PC-9 (cell line): ENCODE results near the gene MTREX. TPM values are rescaled to one million over a fixed set of nuclear protein-coding genes. Genes with fewer than 3 reads are reported as not detected.

Source experiments
- BruUV-seq: library from RNA; stranded (reverse); fragments of 400-500 nt; replicated peaks from 2 replicates; lab custom pipeline; 2021; lab: Mats Ljungman, UMichigan
- CTCF ChIA-PET: fragments of 300-600 bp; sonication (Branson Sonifier 250); formaldehyde crosslinking; loops from one replicate; lab custom pipeline; 2022; ENCODE audit warnings: antibody characterized with exemption; lab: Charles Lee
- POLR2A ChIA-PET: fragments of 300-600 bp; sonication (Branson Sonifier 250); formaldehyde crosslinking; loops from one replicate; lab custom pipeline; 2022; ENCODE audit warnings: antibody characterized with exemption; ENCODE audit not compliant: unreplicated experiment; lab: Charles Lee
- DNase-seq, 2 experiments: peaks; one replicate each; pipeline versions ENCODE4 v3.0.0 to v3.0.0-alpha.2; 2015 to 2022; ENCODE audit warnings: mixed read lengths in 1 of 2
- H2AFZ ChIP-seq: fragments of 200-600 bp; sonication (generic); 2 replicates; pipeline ENCODE4 v1.8.1; 2017; ENCODE audit warnings: antibody characterized with exemption
- H3F3A ChIP-seq: fragments of 200-600 bp; sonication (generic); 2 replicates; pipeline ENCODE4 v1.8.1; 2017; ENCODE audit warnings: antibody characterized with exemption, mild to moderate bottlenecking, low read depth; ENCODE audit not compliant: insufficient read depth
- H3K27ac ChIP-seq: fragments of 200-600 bp; sonication (generic); 2 replicates; pipeline ENCODE4 v1.6.1; 2016; ENCODE audit warnings: mixed run types
- H3K27me3 ChIP-seq: fragments of 200-600 bp; sonication (generic); 2 replicates; pipeline ENCODE4 v1.6.1; 2016; ENCODE audit warnings: low read depth, mixed run types; ENCODE audit not compliant: insufficient read depth
- H3K36me3 ChIP-seq: fragments of 200-600 bp; sonication (generic); 2 replicates; pipeline ENCODE4 v1.6.1; 2016; ENCODE audit warnings: low read depth, mixed run types
- H3K4me1 ChIP-seq: fragments of 200-600 bp; sonication (generic); replicated peaks from 2 replicates; pipeline ENCODE4 v1.6.1; 2016; ENCODE audit warnings: mixed run types; ENCODE audit not compliant: insufficient read depth
- H3K4me2 ChIP-seq: fragments of 200-600 bp; sonication (generic); 2 replicates; pipeline ENCODE4 v1.6.1; 2017; ENCODE audit warnings: mixed run types
- H3K4me3 ChIP-seq: fragments of 200-600 bp; sonication (generic); 2 replicates; pipeline ENCODE4 v1.6.1; 2016; ENCODE audit warnings: mixed run types
- H3K79me2 ChIP-seq: fragments of 200-600 bp; sonication (generic); 2 replicates; pipeline ENCODE4 v1.6.1; 2017; ENCODE audit warnings: low read depth, mixed run types
- H3K9me2 ChIP-seq: fragments of 200-600 bp; sonication (generic); 2 replicates; pipeline ENCODE4 v1.8.1; 2017; ENCODE audit warnings: mild to moderate bottlenecking; ENCODE audit not compliant: insufficient read depth
- H3K9me3 ChIP-seq: fragments of 200-600 bp; sonication (generic); 2 replicates; pipeline ENCODE4 v1.8.1; 2016; ENCODE audit warnings: low read depth; ENCODE audit not compliant: insufficient read depth
- H4K20me1 ChIP-seq: fragments of 200-600 bp; sonication (generic); 2 replicates; pipeline ENCODE4 v1.8.1; 2017; ENCODE audit not compliant: insufficient read depth
- EZH2 ChIP-seq: fragments of 200-600 bp; sonication (generic); IDR thresholded peaks from 2 replicates; pipeline ENCODE4 v1.8.0; 2017; ENCODE audit warnings: antibody characterized with exemption, low read depth
- intact Hi-C: fragments of 100-400 bp; cut with micrococcal nuclease; formaldehyde crosslinking; loops from one replicate; pipeline ENCODE4 v1.10.0; 2022; ENCODE audit not compliant: unreplicated experiment
- total RNA-seq: library from RNA; stranded (reverse); gene quantifications from 2 replicates; pipeline ENCODE4 v1.2.3, GENCODE V29; 2021
- TF ChIP-seq, protein P1 (sequence below): fragments of 200-600 bp; sonication (generic); conservative IDR thresholded peaks from 2 replicates; pipeline ENCODE4 v1.6.1; 2017; ENCODE audit warnings: mixed run types, antibody characterized with exemption, mild to moderate bottlenecking, moderate library complexity

MTREX gene
- total RNA-seq, 1 experiment from 2014 or later: 56.7 TPM

DNA sequence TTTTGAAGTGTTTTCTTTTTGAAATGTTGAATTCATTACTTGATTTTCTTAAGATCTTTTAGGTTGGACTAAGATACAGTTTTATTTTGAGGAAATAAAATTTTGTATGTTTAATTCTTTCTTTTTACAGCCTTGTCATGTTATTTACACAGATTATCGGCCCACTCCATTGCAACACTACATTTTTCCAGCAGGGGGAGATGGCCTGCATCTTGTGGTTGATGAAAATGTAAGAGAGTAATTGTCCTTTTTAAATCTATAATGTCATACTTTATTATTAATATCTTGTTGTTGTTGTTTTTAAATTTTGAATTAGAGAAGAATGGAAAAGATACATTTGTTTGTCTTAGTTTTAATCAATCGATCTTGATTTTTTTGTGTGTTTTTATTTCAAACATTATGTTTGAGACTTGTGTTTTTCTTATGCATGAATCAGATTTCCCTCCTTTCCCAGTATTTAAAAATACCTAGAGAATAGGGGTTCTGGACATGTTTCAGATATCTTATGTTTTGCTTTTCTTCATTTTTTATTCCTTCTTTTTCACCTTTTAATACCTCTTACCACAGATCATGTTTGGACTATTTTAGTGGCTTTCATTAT is 36.7 kb downstream of the MTREX start:
- no peak overlapping the region for H3K4me3 ChIP-seq
- peak; percentile 45 to 51 for DNase-seq
- no peaks in the 10 kb centered on the region for H3K27me3 ChIP-seq
- CTCF ChIA-PET: interaction anchor here (0.7 kb wide), 1 partner anchor 60 kb away, joined by 3 read pairs; no protein-coding TSS in a partner anchor
- TF ChIP-seq, protein P1, sequence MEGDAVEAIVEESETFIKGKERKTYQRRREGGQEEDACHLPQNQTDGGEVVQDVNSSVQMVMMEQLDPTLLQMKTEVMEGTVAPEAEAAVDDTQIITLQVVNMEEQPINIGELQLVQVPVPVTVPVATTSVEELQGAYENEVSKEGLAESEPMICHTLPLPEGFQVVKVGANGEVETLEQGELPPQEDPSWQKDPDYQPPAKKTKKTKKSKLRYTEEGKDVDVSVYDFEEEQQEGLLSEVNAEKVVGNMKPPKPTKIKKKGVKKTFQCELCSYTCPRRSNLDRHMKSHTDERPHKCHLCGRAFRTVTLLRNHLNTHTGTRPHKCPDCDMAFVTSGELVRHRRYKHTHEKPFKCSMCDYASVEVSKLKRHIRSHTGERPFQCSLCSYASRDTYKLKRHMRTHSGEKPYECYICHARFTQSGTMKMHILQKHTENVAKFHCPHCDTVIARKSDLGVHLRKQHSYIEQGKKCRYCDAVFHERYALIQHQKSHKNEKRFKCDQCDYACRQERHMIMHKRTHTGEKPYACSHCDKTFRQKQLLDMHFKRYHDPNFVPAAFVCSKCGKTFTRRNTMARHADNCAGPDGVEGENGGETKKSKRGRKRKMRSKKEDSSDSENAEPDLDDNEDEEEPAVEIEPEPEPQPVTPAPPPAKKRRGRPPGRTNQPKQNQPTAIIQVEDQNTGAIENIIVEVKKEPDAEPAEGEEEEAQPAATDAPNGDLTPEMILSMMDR: peak; percentile 90
- no peak for TF ChIP-seq EZH2
- no peaks in the 10 kb centered on the region; the same call in 1 of the 2 replicates for H4K20me1 ChIP-seq
- H3K4me2 ChIP-seq: no peak overlapping the region
- H3K9me3 ChIP-seq: no peaks in the 10 kb centered on the region
- POLR2A ChIA-PET: no interaction called here
- H3K79me2 ChIP-seq: no peaks in the 10 kb centered on the region
- 0 out of 2 replicates have a peak overlapping the region, but pooled peaks have one; percentile 1 for H3K27ac ChIP-seq
- no peaks in the 10 kb centered on the region for H3K4me1 ChIP-seq
- H2AFZ ChIP-seq: no peak overlapping the region
- H3K36me3 ChIP-seq: peaks cover 26% of the 10 kb centered on the region
- BruUV-seq: no TSS peak
- no peaks in the 10 kb centered on the region for H3K9me2 ChIP-seq
- intact Hi-C loops: loop anchor here (1.0 kb wide), 1 partner anchor 350 kb away; no protein-coding TSS in a partner anchor
- H3F3A ChIP-seq: peaks cover 7% of the 10 kb centered on the region; the same call in 1 of the 2 replicates

DNA sequence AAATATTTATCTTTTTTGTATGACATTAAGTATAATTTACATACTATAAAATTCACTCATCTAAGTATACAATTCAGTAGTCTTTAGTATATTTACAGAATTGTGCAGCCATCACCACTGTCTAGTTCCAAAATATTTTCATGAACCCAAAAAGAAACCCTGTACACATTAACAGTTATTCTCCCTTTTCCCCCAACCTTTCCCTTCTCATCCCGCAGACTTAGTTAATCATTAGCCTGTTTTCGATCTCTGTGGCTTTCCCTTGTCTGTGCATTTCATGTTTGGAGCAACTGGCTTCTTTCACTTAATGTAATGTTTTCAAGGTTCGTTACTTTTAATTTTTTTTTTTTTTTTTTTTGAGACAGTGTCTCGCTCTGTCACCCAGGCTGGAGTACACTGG is 37.5 kb downstream of the MTREX start:
- CTCF ChIA-PET: no interaction called here
- H3K4me3 ChIP-seq: no peak overlapping the region

DNA sequence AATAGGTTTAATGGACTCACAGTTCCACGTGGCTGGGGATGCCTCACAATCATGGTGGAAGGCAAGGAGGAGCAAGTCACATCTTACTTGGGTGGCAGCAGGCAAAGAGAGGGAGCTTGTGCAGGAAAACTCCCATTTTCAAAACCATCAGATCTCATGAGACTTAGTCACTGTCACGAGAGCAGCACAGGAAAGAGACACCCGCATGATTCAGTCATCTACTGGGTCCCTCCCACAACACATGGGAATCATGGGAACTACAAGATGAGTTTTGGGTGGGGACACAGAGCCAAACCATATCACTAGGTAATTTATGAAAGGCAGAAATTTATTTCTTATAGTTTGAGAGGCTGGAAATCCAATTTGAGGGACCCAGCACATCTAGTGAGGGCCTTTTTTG is 40.0 kb downstream of the MTREX start:
- Histone ChIP-seq H3F3A (peaks cover 7% of the 10 kb centered on the region; the same call in 1 of the 2 replicates), H3K4me3 (no peak overlapping the region), H3K9me2 (no peaks in the 10 kb centered on the region), H3K9me3 (no peaks in the 10 kb centered on the region), H3K36me3 (peaks cover 38% of the 10 kb centered on the region), H4K20me1 (no peaks in the 10 kb centered on the region), H3K27ac (no peak overlapping the region), H2AFZ (no peak overlapping the region), H3K4me1 (no peaks in the 10 kb centered on the region), H3K4me2 (no peak overlapping the region), H3K27me3 (no peaks in the 10 kb centered on the region), H3K79me2 (no peaks in the 10 kb centered on the region)
- intact Hi-C loops: no loop called here
- no TSS peak for BruUV-seq
- ChIA-PET CTCF (no interaction called here), POLR2A (no interaction called here)
- TF ChIP-seq, protein P1: no peak
- TF ChIP-seq EZH2: no peak
- DNase-seq: no peak

More for the DNA sequence above, 37.5 kb downstream of the MTREX start:
- Histone ChIP-seq H4K20me1 (no peaks in the 10 kb centered on the region), H2AFZ (no peak overlapping the region), H3K9me3 (no peaks in the 10 kb centered on the region), H3K4me1 (no peaks in the 10 kb centered on the region), H3K4me2 (no peak overlapping the region), H3K27ac (no peak overlapping the region), H3F3A (peaks cover 7% of the 10 kb centered on the region; the same call in 1 of the 2 replicates), H3K27me3 (no peaks in the 10 kb centered on the region), H3K36me3 (peaks cover 26% of the 10 kb centered on the region), H3K79me2 (no peaks in the 10 kb centered on the region), H3K9me2 (no peaks in the 10 kb centered on the region)
- DNase-seq: no peak
- no TSS peak for BruUV-seq
- TF ChIP-seq EZH2: no peak
- TF ChIP-seq, protein P1: no peak
- POLR2A ChIA-PET: interaction anchor here (0.6 kb wide), 1 partner anchor 73 kb away, joined by 8 read pairs; no protein-coding TSS in a partner anchor
- intact Hi-C loops: no loop called here
